ENCODE results near the gene C1QTNF3. TPM values are rescaled to one million over a fixed set of nuclear protein-coding genes. Genes with fewer than 3 reads are reported as not detected.
"Not testable (repeated sequence)": the region's sequence is repeated elsewhere in the genome, so short reads cannot be mapped to it uniquely, and the experiment has no call there.

Gene C1QTNF3
- total and polyA plus RNA-seq, 2 donors (not counting 3 experiments of a cell fraction or from before 2014, with no cell fraction given) = 1.6 TPM

GRCh38 chr5:34076719-34077364 is 33.8 kb upstream of the C1QTNF3 start:
- H4K20me1 ChIP-seq (replicated peaks; ENCODE audit: control insufficient read depth, extremely low read depth, insufficient read depth, low read length); FAIRE-seq; H3K9me1 ChIP-seq (replicated peaks; ENCODE audit: control insufficient read depth, extremely low read depth, insufficient read depth, low read length); H3K4me1 ChIP-seq (ENCODE audit: control insufficient read depth, extremely low read depth, insufficient read depth, low read length); H2AFZ ChIP-seq (ENCODE audit: low read depth, low read length); H3K79me2 ChIP-seq (ENCODE audit: control insufficient read depth, insufficient read depth, low read length); H3K9me3 ChIP-seq (replicated peaks; ENCODE audit: control insufficient read depth, insufficient read depth, low read length); H3K27ac ChIP-seq (ENCODE audit: insufficient read depth, low read depth, low read length); H3K4me2 ChIP-seq (ENCODE audit: insufficient read depth, low read length); BruUV-seq (replicated peaks); POLR2A ChIA-PET; CTCF ChIA-PET; intact Hi-C loops (cut with micrococcal nuclease); DNase-seq (ENCODE audit: low read depth, low spot score); H3K9ac ChIP-seq (replicated peaks; ENCODE audit: extremely low read depth, insufficient read depth, low read length); dilution Hi-C loops (cut with MboI; ENCODE audit: extremely low pct_ligation_motif_present, low sequenced_read_pairs); H3K36me3 ChIP-seq (ENCODE audit: control insufficient read depth in 2 of 2, extremely low read depth in 1 of 2, insufficient read depth in 2 of 2, low read length in 2 of 2); H3K4me3 ChIP-seq (replicated peaks in 1 of 3; ENCODE audit: insufficient read depth in 1 of 3, low read depth in 1 of 3, low read length in 3 of 3); H3K27me3 ChIP-seq (ENCODE audit: control insufficient read depth in 2 of 2, insufficient read depth in 2 of 2, low read length in 2 of 2): not testable (repeated sequence)

- FAIRE-seq; H3K4me3 ChIP-seq (replicated peaks in 1 of 3; ENCODE audit: insufficient read depth in 1 of 3, low read depth in 1 of 3, low read length in 3 of 3); intact Hi-C loops (cut with micrococcal nuclease); H3K4me2 ChIP-seq (ENCODE audit: insufficient read depth, low read length); H3K9ac ChIP-seq (replicated peaks; ENCODE audit: extremely low read depth, insufficient read depth, low read length); CTCF ChIA-PET; H3K9me1 ChIP-seq (replicated peaks; ENCODE audit: control insufficient read depth, extremely low read depth, insufficient read depth, low read length); H3K27me3 ChIP-seq (ENCODE audit: control insufficient read depth in 2 of 2, insufficient read depth in 2 of 2, low read length in 2 of 2); H3K9me3 ChIP-seq (replicated peaks; ENCODE audit: control insufficient read depth, insufficient read depth, low read length); H2AFZ ChIP-seq (ENCODE audit: low read depth, low read length); DNase-seq (ENCODE audit: low read depth, low spot score); POLR2A ChIA-PET; H3K27ac ChIP-seq (ENCODE audit: insufficient read depth, low read depth, low read length); dilution Hi-C loops (cut with MboI; ENCODE audit: extremely low pct_ligation_motif_present, low sequenced_read_pairs); H3K4me1 ChIP-seq (ENCODE audit: control insufficient read depth, extremely low read depth, insufficient read depth, low read length); H3K36me3 ChIP-seq (ENCODE audit: control insufficient read depth in 2 of 2, extremely low read depth in 1 of 2, insufficient read depth in 2 of 2, low read length in 2 of 2); H4K20me1 ChIP-seq (replicated peaks; ENCODE audit: control insufficient read depth, extremely low read depth, insufficient read depth, low read length); BruUV-seq (replicated peaks); H3K79me2 ChIP-seq (ENCODE audit: control insufficient read depth, insufficient read depth, low read length): not testable (repeated sequence)
These were observed 31.5 kb upstream of the C1QTNF3 start for GRCh38 chr5:34074472-34074871.

- H3K4me3 ChIP-seq (replicated peaks in 1 of 3; ENCODE audit: insufficient read depth in 1 of 3, low read depth in 1 of 3, low read length in 3 of 3); H3K9ac ChIP-seq (replicated peaks; ENCODE audit: extremely low read depth, insufficient read depth, low read length); POLR2A ChIA-PET; BruUV-seq (replicated peaks); DNase-seq (ENCODE audit: low read depth, low spot score); intact Hi-C loops (cut with micrococcal nuclease); H3K9me1 ChIP-seq (replicated peaks; ENCODE audit: control insufficient read depth, extremely low read depth, insufficient read depth, low read length); H4K20me1 ChIP-seq (replicated peaks; ENCODE audit: control insufficient read depth, extremely low read depth, insufficient read depth, low read length); FAIRE-seq; CTCF ChIA-PET; dilution Hi-C loops (cut with MboI; ENCODE audit: extremely low pct_ligation_motif_present, low sequenced_read_pairs); H3K4me2 ChIP-seq (ENCODE audit: insufficient read depth, low read length); H3K27ac ChIP-seq (ENCODE audit: insufficient read depth, low read depth, low read length); H3K9me3 ChIP-seq (replicated peaks; ENCODE audit: control insufficient read depth, insufficient read depth, low read length); H2AFZ ChIP-seq (ENCODE audit: low read depth, low read length); H3K36me3 ChIP-seq (ENCODE audit: control insufficient read depth in 2 of 2, extremely low read depth in 1 of 2, insufficient read depth in 2 of 2, low read length in 2 of 2); H3K27me3 ChIP-seq (ENCODE audit: control insufficient read depth in 2 of 2, insufficient read depth in 2 of 2, low read length in 2 of 2); H3K4me1 ChIP-seq (ENCODE audit: control insufficient read depth, extremely low read depth, insufficient read depth, low read length); H3K79me2 ChIP-seq (ENCODE audit: control insufficient read depth, insufficient read depth, low read length): not testable (repeated sequence)
These were observed 31.1 kb upstream of the C1QTNF3 start for GRCh38 chr5:34074071-34074470.

- H4K20me1 ChIP-seq (replicated peaks; ENCODE audit: control insufficient read depth, extremely low read depth, insufficient read depth, low read length); H3K9ac ChIP-seq (replicated peaks; ENCODE audit: extremely low read depth, insufficient read depth, low read length); H3K4me2 ChIP-seq (ENCODE audit: insufficient read depth, low read length); H3K4me1 ChIP-seq (ENCODE audit: control insufficient read depth, extremely low read depth, insufficient read depth, low read length); H3K27me3 ChIP-seq (ENCODE audit: control insufficient read depth in 2 of 2, insufficient read depth in 2 of 2, low read length in 2 of 2); intact Hi-C loops (cut with micrococcal nuclease); H3K79me2 ChIP-seq (ENCODE audit: control insufficient read depth, insufficient read depth, low read length); POLR2A ChIA-PET; H3K36me3 ChIP-seq (ENCODE audit: control insufficient read depth in 2 of 2, extremely low read depth in 1 of 2, insufficient read depth in 2 of 2, low read length in 2 of 2); DNase-seq (ENCODE audit: low read depth, low spot score); CTCF ChIA-PET; H3K9me1 ChIP-seq (replicated peaks; ENCODE audit: control insufficient read depth, extremely low read depth, insufficient read depth, low read length); H3K9me3 ChIP-seq (replicated peaks; ENCODE audit: control insufficient read depth, insufficient read depth, low read length); H3K27ac ChIP-seq (ENCODE audit: insufficient read depth, low read depth, low read length); BruUV-seq (replicated peaks); dilution Hi-C loops (cut with MboI; ENCODE audit: extremely low pct_ligation_motif_present, low sequenced_read_pairs); H2AFZ ChIP-seq (ENCODE audit: low read depth, low read length); FAIRE-seq; H3K4me3 ChIP-seq (replicated peaks in 1 of 3; ENCODE audit: insufficient read depth in 1 of 3, low read depth in 1 of 3, low read length in 3 of 3): not testable (repeated sequence)
These were observed 27.6 kb upstream of the C1QTNF3 start for GRCh38 chr5:34070626-34071025.
